Fibroblast of mammary gland (primary cell): ENCODE measurements around the gene LCN1.

ENCODE experiments used
- DNase-seq: peaks from one replicate; pipeline ENCODE4 v3.0.0-alpha.2; 2010; ENCODE audit warnings: low read depth
- H3K4me3 ChIP-seq: 2 replicates; pipeline ENCODE4 v1.5.1; 2011; ENCODE audit warnings: low read depth, mild to moderate bottlenecking, low read length, moderate library complexity; ENCODE audit not compliant: control insufficient read depth
- TF ChIP-seq, protein P1 (sequence below): conservative IDR thresholded peaks from 2 replicates; pipeline ENCODE4 v1.5.1; 2011; ENCODE audit warnings: low read depth, low read length, inconsistent platforms; ENCODE audit not compliant: control insufficient read depth, insufficient read depth

The LCN1 gene

GRCh38 chr9:135568026-135568425 is 46.8 kb downstream of the LCN1 start:
- H3K4me3 ChIP-seq: no peak overlapping the region
- TF ChIP-seq, protein P1, sequence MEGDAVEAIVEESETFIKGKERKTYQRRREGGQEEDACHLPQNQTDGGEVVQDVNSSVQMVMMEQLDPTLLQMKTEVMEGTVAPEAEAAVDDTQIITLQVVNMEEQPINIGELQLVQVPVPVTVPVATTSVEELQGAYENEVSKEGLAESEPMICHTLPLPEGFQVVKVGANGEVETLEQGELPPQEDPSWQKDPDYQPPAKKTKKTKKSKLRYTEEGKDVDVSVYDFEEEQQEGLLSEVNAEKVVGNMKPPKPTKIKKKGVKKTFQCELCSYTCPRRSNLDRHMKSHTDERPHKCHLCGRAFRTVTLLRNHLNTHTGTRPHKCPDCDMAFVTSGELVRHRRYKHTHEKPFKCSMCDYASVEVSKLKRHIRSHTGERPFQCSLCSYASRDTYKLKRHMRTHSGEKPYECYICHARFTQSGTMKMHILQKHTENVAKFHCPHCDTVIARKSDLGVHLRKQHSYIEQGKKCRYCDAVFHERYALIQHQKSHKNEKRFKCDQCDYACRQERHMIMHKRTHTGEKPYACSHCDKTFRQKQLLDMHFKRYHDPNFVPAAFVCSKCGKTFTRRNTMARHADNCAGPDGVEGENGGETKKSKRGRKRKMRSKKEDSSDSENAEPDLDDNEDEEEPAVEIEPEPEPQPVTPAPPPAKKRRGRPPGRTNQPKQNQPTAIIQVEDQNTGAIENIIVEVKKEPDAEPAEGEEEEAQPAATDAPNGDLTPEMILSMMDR: no peak
- DNase-seq: no peak

GRCh38 chr9:135570456-135570855 is 49.2 kb downstream of the LCN1 start:
- no peak for DNase-seq
- no peak overlapping the region for H3K4me3 ChIP-seq
- TF ChIP-seq, protein P1: no peak

DNA sequence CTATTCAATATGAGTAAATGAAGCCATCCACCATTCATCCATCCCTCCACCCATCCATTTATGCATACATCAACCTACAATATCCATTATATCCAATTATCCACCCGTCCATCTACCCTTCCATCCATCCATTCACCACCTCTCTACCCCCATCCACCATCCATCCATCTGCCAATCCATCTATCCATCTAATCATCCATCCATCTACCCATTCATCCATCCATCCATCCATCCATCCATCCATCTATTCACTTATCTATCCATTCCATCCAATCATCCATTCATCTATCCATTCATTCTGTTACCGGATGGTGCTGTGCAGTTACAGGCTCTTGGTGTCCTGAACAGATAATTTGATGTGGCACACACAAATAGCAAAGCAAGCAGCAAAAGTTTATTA is 51.0 kb downstream of the LCN1 start:
- no peak overlapping the region for H3K4me3 ChIP-seq
- DNase-seq: no peak
- TF ChIP-seq, protein P1: no peak

GRCh38 chr9:135573124-135573523 is 51.9 kb downstream of the LCN1 start:
- DNase-seq: no peak
- H3K4me3 ChIP-seq: no peak overlapping the region
- TF ChIP-seq, protein P1: no peak

DNA sequence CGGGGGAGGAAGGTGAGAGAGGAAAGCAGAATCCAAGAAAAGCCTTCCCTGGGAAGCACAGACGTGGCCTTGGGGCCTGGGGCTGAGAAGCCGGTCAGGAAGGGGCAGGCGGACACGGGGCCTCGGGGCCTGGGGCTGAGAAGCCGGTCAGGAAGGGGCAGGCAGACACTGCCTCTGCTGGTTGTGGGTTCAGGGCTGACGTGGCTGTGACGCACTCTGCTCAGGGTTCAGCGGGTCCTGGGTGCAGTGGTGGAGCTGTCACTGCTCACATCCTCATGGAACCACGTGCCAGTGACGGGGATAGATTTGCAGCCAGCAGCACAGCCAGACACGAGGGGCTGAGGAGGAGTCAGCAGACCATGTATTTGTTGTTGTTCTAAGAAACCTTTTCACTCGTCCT is 53.1 kb downstream of the LCN1 start:
- TF ChIP-seq, protein P1: no peak
- no peak overlapping the region for H3K4me3 ChIP-seq
- no peak for DNase-seq

GRCh38 chr9:135574943-135575342 is 53.7 kb downstream of the LCN1 start:
- no peak for DNase-seq
- H3K4me3 ChIP-seq: no peak overlapping the region
- TF ChIP-seq, protein P1: no peak
